Measurements from ENCODE around the gene GSG1.
A peak's percentile ranks its signal among the peaks of the same experiment; 100 is the strongest.

GRCh38 chr12:13104409-13104808 is 942 bp upstream of the GSG1 start:
- TF ChIP-seq POLR2AphosphoS5 (IDR thresholded peaks at IDR 0.05; ENCODE audit: low read depth), result no peak
- TF ChIP-seq CTCF (IDR thresholded peaks at IDR 0.05; ENCODE audit: insufficient read depth, low read length), result no peak
- peak; percentile 47; the same call in 1 of the 2 replicates for TF ChIP-seq SPI1 (IDR thresholded peaks at IDR 0.05; ENCODE audit: borderline replicate concordance, low read depth)
- TF ChIP-seq REST (IDR thresholded peaks at IDR 0.05; ENCODE audit: insufficient replicate concordance, low read depth), result no peak
- TF ChIP-seq GABPA (IDR thresholded peaks at IDR 0.05; ENCODE audit: low read depth), result no peak
